Body of pancreas (tissue), 4 donors: ENCODE results near the gene MYO16. TPM values are rescaled to one million over a fixed set of nuclear protein-coding genes. Genes with fewer than 3 reads are reported as not detected.

Source experiments
- ATAC-seq: fragments of 150-250 bp; one replicate; pipeline ENCODE4 v1.9.1; 2016
- DNase-seq, 4 donors: peaks; one replicate each; pipeline ENCODE4 v3.0.0-alpha.2; 2019
- H3K27ac ChIP-seq, 4 donors: fragments of 200-600 bp; sonication (generic); 1 replicate in 3 of 4; 2 replicates in 1 of 4; pipeline versions ENCODE4 v1.5.1 to v1.6.1; 2016 to 2019; ENCODE audit warnings: mild to moderate bottlenecking in 1 of 4, mixed read lengths in 1 of 4, moderate library complexity in 1 of 4
- H3K27me3 ChIP-seq, 2 donors: fragments of 200-600 bp; sonication (generic); one replicate each; pipeline ENCODE4 v1.6.0; 2016; ENCODE audit warnings: mild to moderate bottlenecking in 1 of 2
- H3K36me3 ChIP-seq, 2 donors: fragments of 200-600 bp; sonication (generic); replicated peaks in 1 of 2; 2 replicates each; pipeline ENCODE4 v1.5.1; 2016; ENCODE audit warnings: low read depth in 2 of 2; ENCODE audit not compliant: insufficient read depth in 1 of 2
- H3K4me1 ChIP-seq: fragments of 200-600 bp; sonication (generic); one replicate; pipeline ENCODE4 v1.6.0; 2016
- H3K4me3 ChIP-seq, 2 donors: fragments of 200-600 bp; sonication (generic); 1 replicate in 1 of 2; 2 replicates in 1 of 2; pipeline ENCODE4 v1.5.1; 2016 to 2019
- H3K9me3 ChIP-seq, 3 donors: fragments of 200-600 bp; sonication (generic); 1 replicate in 2 of 3; 2 replicates in 1 of 3; pipeline ENCODE4 v1.5.1; 2016
- POLR2A ChIP-seq, 3 donors: fragments of 450-650 bp; IDR thresholded peaks; one replicate each; pipeline ENCODE4 v1.6.1; 2016; ENCODE audit warnings: antibody characterized with exemption in 3 of 3, mild to moderate bottlenecking in 2 of 3
- WGBS, 2 donors: methylation state at CpG; one replicate each; pipeline ENCODE4 v1.1.5; 2017; 5-methylcytosine and 5-hydroxymethylcytosine counted together
- intact Hi-C: fragments of 100-400 bp; cut with DNase I; formaldehyde crosslinking; loops from one replicate; pipeline ENCODE4 v1.15.1; 2023
- total RNA-seq, 2 donors: library from RNA; depleted of rRNA; stranded (reverse); fragments of >200 nt; gene quantifications; one replicate each; pipeline ENCODE4 v1.1.0, GENCODE V29; 2016
- TF ChIP-seq, protein P1 (sequence below), 7 experiments: fragments of 450-650 bp in 4 of 7; fragments of 200-600 bp in 3 of 7; sonication (generic) in 3 of 7; IDR thresholded peaks; one replicate each; pipeline ENCODE4 v1.5.1; 2016 to 2019; ENCODE audit warnings: antibody characterized with exemption in 7 of 7

MYO16 gene
- total RNA-seq, 2 donors from 2014 or later, result under 0.01 to 0.78 TPM

DNA sequence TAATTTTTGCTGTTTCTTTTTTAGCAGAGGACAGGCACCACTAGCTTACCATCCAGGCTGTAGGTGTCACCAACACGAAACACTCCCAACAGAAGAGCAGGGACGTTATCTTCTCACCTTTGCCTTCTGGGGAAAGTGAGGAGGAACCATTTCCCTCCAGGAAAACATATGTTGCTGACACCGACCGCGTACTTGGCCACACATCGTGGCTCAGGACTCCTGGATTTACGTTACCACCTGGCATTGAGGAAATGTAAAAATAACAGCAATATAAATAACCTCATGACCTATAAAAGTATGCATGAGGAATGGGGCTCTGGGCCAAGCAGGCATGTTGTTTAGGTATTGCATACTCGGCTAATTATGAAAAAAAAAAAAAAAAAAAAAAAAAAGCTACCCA, 525.1 kb downstream of the MYO16 start:
- intact Hi-C loops, result loop anchor here (5.0 kb wide), 1 partner anchor 953 kb away; no protein-coding TSS in a partner anchor
- Histone ChIP-seq H3K27me3 (no peaks in the 10 kb centered on the region), H3K9me3 (no peaks in the 10 kb centered on the region), H3K36me3 (no peaks in the 10 kb centered on the region), H3K4me1 (no peaks in the 10 kb centered on the region), H3K27ac (no peak overlapping the region), H3K4me3 (no peak overlapping the region)
- 57 to 63% methylated on average over 8 of the region's 8 CpGs for WGBS, 2 donors
- DNase-seq, result no peak
- no peak for ATAC-seq
- TF ChIP-seq, protein P1, sequence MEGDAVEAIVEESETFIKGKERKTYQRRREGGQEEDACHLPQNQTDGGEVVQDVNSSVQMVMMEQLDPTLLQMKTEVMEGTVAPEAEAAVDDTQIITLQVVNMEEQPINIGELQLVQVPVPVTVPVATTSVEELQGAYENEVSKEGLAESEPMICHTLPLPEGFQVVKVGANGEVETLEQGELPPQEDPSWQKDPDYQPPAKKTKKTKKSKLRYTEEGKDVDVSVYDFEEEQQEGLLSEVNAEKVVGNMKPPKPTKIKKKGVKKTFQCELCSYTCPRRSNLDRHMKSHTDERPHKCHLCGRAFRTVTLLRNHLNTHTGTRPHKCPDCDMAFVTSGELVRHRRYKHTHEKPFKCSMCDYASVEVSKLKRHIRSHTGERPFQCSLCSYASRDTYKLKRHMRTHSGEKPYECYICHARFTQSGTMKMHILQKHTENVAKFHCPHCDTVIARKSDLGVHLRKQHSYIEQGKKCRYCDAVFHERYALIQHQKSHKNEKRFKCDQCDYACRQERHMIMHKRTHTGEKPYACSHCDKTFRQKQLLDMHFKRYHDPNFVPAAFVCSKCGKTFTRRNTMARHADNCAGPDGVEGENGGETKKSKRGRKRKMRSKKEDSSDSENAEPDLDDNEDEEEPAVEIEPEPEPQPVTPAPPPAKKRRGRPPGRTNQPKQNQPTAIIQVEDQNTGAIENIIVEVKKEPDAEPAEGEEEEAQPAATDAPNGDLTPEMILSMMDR (IDR thresholded peaks at IDR 0.05), result no peak
- TF ChIP-seq POLR2A (IDR thresholded peaks at IDR 0.05), result no peak

- DNase-seq, result no peak
- intact Hi-C loops, result loop anchor here (5.0 kb wide), 1 partner anchor 952 kb away; no protein-coding TSS in a partner anchor
- H3K27me3 ChIP-seq, result no peaks in the 10 kb centered on the region
- H3K4me1 ChIP-seq, result no peaks in the 10 kb centered on the region
- H3K4me3 ChIP-seq, result no peak overlapping the region
- TF ChIP-seq, protein P1 (IDR thresholded peaks at IDR 0.05), result no peak
- TF ChIP-seq POLR2A (IDR thresholded peaks at IDR 0.05), result no peak
- H3K27ac ChIP-seq, result no peak overlapping the region
- 62 to 72% methylated on average over 13 of the region's 13 CpGs for WGBS, 2 donors
- ATAC-seq, result no peak
- no peaks in the 10 kb centered on the region for H3K9me3 ChIP-seq
- no peaks in the 10 kb centered on the region for H3K36me3 ChIP-seq
Observed at GRCh38 chr13:109154966-109155761, 525.8 kb downstream of the MYO16 start.

GRCh38 chr13:109156181-109156935, 526.9 kb downstream of the MYO16 start:
- intact Hi-C loops, result no loop called here
- no peaks in the 10 kb centered on the region for H3K27me3 ChIP-seq
- no peak overlapping the region for H3K27ac ChIP-seq
- DNase-seq (no peak), ATAC-seq (no peak)
- no peak for TF ChIP-seq POLR2A (IDR thresholded peaks at IDR 0.05)
- TF ChIP-seq, protein P1 (IDR thresholded peaks at IDR 0.05), result no peak
- WGBS, 2 donors, result 36 to 44% methylated on average over 16 of the region's 16 CpGs
- no peaks in the 10 kb centered on the region for H3K9me3 ChIP-seq
- H3K4me1 ChIP-seq, result no peaks in the 10 kb centered on the region
- H3K4me3 ChIP-seq, result no peak overlapping the region
- H3K36me3 ChIP-seq, result no peaks in the 10 kb centered on the region

- TF ChIP-seq POLR2A (IDR thresholded peaks at IDR 0.05), result no peak
- TF ChIP-seq, protein P1 (IDR thresholded peaks at IDR 0.05), result no peak
- DNase-seq, result no peak
- no peak for ATAC-seq
- no peaks in the 10 kb centered on the region for H3K4me1 ChIP-seq
- no peaks in the 10 kb centered on the region for H3K36me3 ChIP-seq
- no peak overlapping the region for H3K4me3 ChIP-seq
- H3K27ac ChIP-seq, result no peak overlapping the region
- H3K27me3 ChIP-seq, result no peaks in the 10 kb centered on the region
- 38 to 43% methylated on average over 5 of the region's 5 CpGs for WGBS, 2 donors
- no peaks in the 10 kb centered on the region for H3K9me3 ChIP-seq
- intact Hi-C loops, result no loop called here
Observed at GRCh38 chr13:109157275-109157674, 527.9 kb downstream of the MYO16 start.
